HG03378 (cell line): ENCODE measurements around the gene GRIP1.
A peak's percentile ranks its signal among the peaks of the same experiment; 100 is the strongest.
"Not testable (repeated sequence)": the region's sequence is repeated elsewhere in the genome, so short reads cannot be mapped to it uniquely, and the experiment has no call there.

ENCODE experiments used
- ATAC-seq: cut with Tn5 transposase; IDR thresholded peaks from one replicate; pipeline ENCODE4 v1.9.1; 2021; ENCODE audit warnings: mild to moderate bottlenecking, moderate library complexity; ENCODE audit not compliant: unreplicated experiment

GRIP1 gene

GRCh38 chr12:66541426-66541825 lies 137.4 kb downstream of the GRIP1 start:
- no peak for ATAC-seq

GRCh38 chr12:66539431-66539830 lies 139.4 kb downstream of the GRIP1 start:
- no peak for ATAC-seq

GRCh38 chr12:66538970-66539369 lies 139.9 kb downstream of the GRIP1 start:
- ATAC-seq = no peak

GRCh38 chr12:66537876-66538275 lies 141.0 kb downstream of the GRIP1 start:
- ATAC-seq = no peak

GRCh38 chr12:66533767-66534166 lies 145.1 kb downstream of the GRIP1 start:
- ATAC-seq = no peak

GRCh38 chr12:66531766-66532165 lies 147.1 kb downstream of the GRIP1 start:
- no peak for ATAC-seq

GRCh38 chr12:66529934-66530333 lies 148.9 kb downstream of the GRIP1 start:
- no peak for ATAC-seq

GRCh38 chr12:66516561-66516960 lies 162.3 kb downstream of the GRIP1 start:
- no peak for ATAC-seq

GRCh38 chr12:66516133-66516532 lies 162.7 kb downstream of the GRIP1 start:
- no peak for ATAC-seq

GRCh38 chr12:66514581-66514980 lies 164.3 kb downstream of the GRIP1 start:
- ATAC-seq = no peak

- no peak for ATAC-seq
Observed at GRCh38 chr12:66508025-66508424, 170.9 kb downstream of the GRIP1 start.

- ATAC-seq = no peak
Observed at GRCh38 chr12:66503746-66504145, 175.1 kb downstream of the GRIP1 start.

GRCh38 chr12:66502911-66503310 lies 176.0 kb downstream of the GRIP1 start:
- no peak for ATAC-seq

- ATAC-seq = peak; percentile 71
Observed at GRCh38 chr12:66500841-66501240, 178.0 kb downstream of the GRIP1 start.

GRCh38 chr12:66500091-66500490 lies 178.8 kb downstream of the GRIP1 start:
- no peak for ATAC-seq

- ATAC-seq = no peak
Observed at GRCh38 chr12:66499000-66499399, 179.9 kb downstream of the GRIP1 start.

GRCh38 chr12:66498059-66498458 lies 180.8 kb downstream of the GRIP1 start:
- not testable (repeated sequence) for ATAC-seq

GRCh38 chr12:66497008-66497897 lies 181.6 kb downstream of the GRIP1 start:
- no peak for ATAC-seq

- no peak for ATAC-seq
Observed at GRCh38 chr12:66496595-66496994, 182.3 kb downstream of the GRIP1 start.

- no peak for ATAC-seq
Observed at GRCh38 chr12:66495709-66496108, 183.2 kb downstream of the GRIP1 start.

GRCh38 chr12:66493819-66494218 lies 185.1 kb downstream of the GRIP1 start:
- no peak for ATAC-seq

GRCh38 chr12:66491853-66492252 lies 187.0 kb downstream of the GRIP1 start:
- no peak for ATAC-seq
